GM12878 (cell line): ENCODE data around the gene ZNF304. TPM values are rescaled to one million over a fixed set of nuclear protein-coding genes. Genes with fewer than 3 reads are reported as not detected.

Experiments used
- ATF2 ChIP-seq: IDR thresholded peaks from 2 replicates; pipeline ENCODE4 v1.6.1; 2012; ENCODE audit warnings: low read length, inconsistent platforms
- ATF3 ChIP-seq: IDR thresholded peaks from 2 replicates; pipeline ENCODE4 v1.6.1; 2011; ENCODE audit warnings: low read depth, mild to moderate bottlenecking, low read length, moderate library complexity, borderline replicate concordance; ENCODE audit errors: extremely low read depth
- CREB1 ChIP-seq: IDR thresholded peaks from 2 replicates; pipeline ENCODE4 v1.6.1; 2012; ENCODE audit warnings: low read depth, mild to moderate bottlenecking, inconsistent platforms
- FOXM1 ChIP-seq: IDR thresholded peaks from 2 replicates; pipeline ENCODE4 v1.6.1; 2012; ENCODE audit warnings: low read depth, mild to moderate bottlenecking, inconsistent platforms, low read length, moderate library complexity
- GABPA ChIP-seq: IDR thresholded peaks from 2 replicates; pipeline ENCODE4 v1.6.1; 2014; ENCODE audit warnings: antibody characterized with exemption, low read depth, mild to moderate bottlenecking, inconsistent platforms
- GATAD2B ChIP-seq: fragments of 450-650 bp; conservative IDR thresholded peaks from 2 replicates; pipeline ENCODE4 v1.6.1; 2017; ENCODE audit warnings: low read depth, mild to moderate bottlenecking, moderate library complexity
- IKZF2 ChIP-seq, 2 experiments: fragments of 450-650 bp; IDR thresholded peaks; 2 replicates each; pipeline ENCODE4 v1.6.1; 2017; ENCODE audit warnings: mild to moderate bottlenecking in 2 of 2, moderate library complexity in 2 of 2
- IRF3 ChIP-seq: fragments of 450-650 bp; IDR thresholded peaks from 2 replicates; pipeline ENCODE4 v1.6.1; 2014; ENCODE audit warnings: mild to moderate bottlenecking
- KLF5 ChIP-seq: fragments of 450-650 bp; IDR thresholded peaks from 2 replicates; pipeline ENCODE4 v1.6.1; 2014; ENCODE audit warnings: mild to moderate bottlenecking; ENCODE audit not compliant: partially characterized antibody
- NBN ChIP-seq: fragments of 450-650 bp; IDR thresholded peaks from 2 replicates; pipeline ENCODE4 v1.6.1; 2016
- NFIC ChIP-seq: IDR thresholded peaks from 2 replicates; pipeline ENCODE4 v1.6.1; 2012; ENCODE audit warnings: low read depth, mild to moderate bottlenecking, inconsistent platforms, low read length, moderate library complexity
- NFYB ChIP-seq: IDR thresholded peaks from 2 replicates; pipeline ENCODE4 v1.6.1; 2011; ENCODE audit warnings: low read depth, mild to moderate bottlenecking, low read length, improper control_type of control experiment, moderate library complexity; ENCODE audit not compliant: insufficient read depth
- PAX5 ChIP-seq: IDR thresholded peaks from 2 replicates; pipeline ENCODE4 v1.6.1; 2011; ENCODE audit warnings: low read depth, low read length, borderline replicate concordance
- PKNOX1 ChIP-seq: fragments of 450-650 bp; IDR thresholded peaks from 2 replicates; pipeline ENCODE4 v1.6.1; 2016; ENCODE audit warnings: mild to moderate bottlenecking
- RBBP5 ChIP-seq: fragments of 200-600 bp; sonication (generic); conservative IDR thresholded peaks from 2 replicates; pipeline ENCODE4 v1.6.1; 2016
- RELB ChIP-seq: fragments of 450-650 bp; IDR thresholded peaks from 2 replicates; pipeline ENCODE4 v1.6.1; 2017; ENCODE audit warnings: low read depth, mild to moderate bottlenecking, moderate library complexity
- REST ChIP-seq: IDR thresholded peaks from 2 replicates; pipeline ENCODE4 v1.6.1; 2012; ENCODE audit warnings: mild to moderate bottlenecking, low read depth, low read length
- SIX5 ChIP-seq: IDR thresholded peaks from 2 replicates; pipeline ENCODE4 v1.6.1; 2011; ENCODE audit warnings: mild to moderate bottlenecking, low read depth, low read length, moderate library complexity; ENCODE audit not compliant: severe bottlenecking
- SMAD5 ChIP-seq: IDR thresholded peaks from 2 replicates; pipeline ENCODE4 v1.6.1; 2016; ENCODE audit warnings: antibody characterized with exemption, low read depth
- TARDBP ChIP-seq: IDR thresholded peaks from 2 replicates; pipeline ENCODE4 v1.6.1; 2016; ENCODE audit warnings: borderline replicate concordance
- ZNF384 ChIP-seq: IDR thresholded peaks from 2 replicates; pipeline ENCODE4 v1.6.1; 2012; ENCODE audit warnings: low read depth, mild to moderate bottlenecking, low read length, improper control_type of control experiment, borderline replicate concordance
- polyA plus RNA-seq, 11 experiments: library from polyadenylated mRNA; depleted of rRNA in 4 of 11; unstranded in 6 of 11; stranded (reverse) in 5 of 11; fragments of >200 nt; fragmentation: Nextera tagmentation in 4 of 11; fragmentation: Illumina TruSeq in 1 of 11; extraction: Ambion mirVana in 4 of 11; extraction: Trizol in 1 of 11; gene quantifications; 1 replicate in 1 of 11; 2 replicates in 10 of 11; pipeline versions ENCODE4 v1.2.1 to v1.2.3, GENCODE V29; 2011 to 2016; ENCODE audit warnings: inconsistent platforms in 2 of 11, missing spikeins in 2 of 11, low read depth in 1 of 11
- total RNA-seq, 4 experiments: library from RNA; depleted of rRNA in 3 of 4; stranded (reverse); fragments of >200 nt in 3 of 4; fragmentation: Illumina TruSeq in 1 of 4; extraction: Trizol in 1 of 4; gene quantifications; 2 replicates each; pipeline versions ENCODE4 v1.2.1 to v1.2.3, GENCODE V29; 2013 to 2021

The ZNF304 gene
- total and polyA plus RNA-seq, 10 of the 15 experiments (the other 5 are each of a cell fraction or from before 2014, with no cell fraction given): 1.1 to 11.6 (median 6.9) TPM

GRCh38 chr19:57362997-57363687 is 12.1 kb downstream of the ZNF304 start, which contains the start of the genes TRAPPC2B and ZNF547 (continued):
- TF ChIP-seq GABPA: peak; percentile 96
- TF ChIP-seq ATF2: peak; percentile 80; the same call in 1 of the 2 replicates
- 0 out of 2 replicates have a peak, but pooled peaks have one; percentile 70 for TF ChIP-seq SMAD5
- no peak for TF ChIP-seq IRF3
- no peak for TF ChIP-seq ATF3
- TF ChIP-seq CREB1: peak; percentile 100
- 0 out of 2 replicates have a peak, but pooled peaks have one; percentile 9 for TF ChIP-seq TARDBP
- 0 out of 2 replicates have a peak, but pooled peaks have one; percentile 32 for TF ChIP-seq GATAD2B
- peak; percentile 31; the same call in 1 of the 2 replicates for TF ChIP-seq NFYB
- TF ChIP-seq NFIC: no peak; the same call in 1 of the 2 replicates
- no peak for TF ChIP-seq FOXM1
- no peak for TF ChIP-seq ZNF384
- 0 out of 2 replicates have a peak, but pooled peaks have one; percentile 23 for TF ChIP-seq REST
- TF ChIP-seq KLF5: no peak
- TF ChIP-seq PAX5: peak; percentile 74; the same call in 1 of the 2 replicates
- peak; percentile 100 for TF ChIP-seq NBN
- peak; percentile 69; the same call in 1 of the 2 replicates for TF ChIP-seq RELB
- TF ChIP-seq RBBP5: no peak
- peak; percentile 79 for TF ChIP-seq SIX5
- TF ChIP-seq IKZF2 (IDR thresholded peaks at IDR 0.05): no peak
- TF ChIP-seq PKNOX1: peak; percentile 90
